HG02884 (cell line): ENCODE results near the gene MFSD2A.
"Not testable (repeated sequence)": the region's sequence is repeated elsewhere in the genome, so short reads cannot be mapped to it uniquely, and the experiment has no call there.

Experiments
- ATAC-seq: cut with Tn5 transposase; IDR thresholded peaks from one replicate; pipeline ENCODE4 v1.9.1; 2021; ENCODE audit warnings: mild to moderate bottlenecking, moderate library complexity; ENCODE audit not compliant: unreplicated experiment

The MFSD2A gene

GRCh38 chr1:39954870-39955546, at the start of gene MFSD2A:
MFSD2A (plus strand) TSS chr1:39955145; CDS start chr1:39955293, 148 bp downstream.
- ATAC-seq: peak; percentile 78

GRCh38 chr1:39905172-39905571, 49.8 kb upstream of the MFSD2A start:
- ATAC-seq: no peak

GRCh38 chr1:39907528-39908453, 47.2 kb upstream of the MFSD2A start:
- ATAC-seq: no peak

- ATAC-seq: no peak
Observed at GRCh38 chr1:39908534-39908933, 46.4 kb upstream of the MFSD2A start.

- no peak for ATAC-seq
Observed at GRCh38 chr1:39910263-39910662, 44.7 kb upstream of the MFSD2A start.

- not testable (repeated sequence) for ATAC-seq
Observed at GRCh38 chr1:39913136-39913535, 41.8 kb upstream of the MFSD2A start.

- ATAC-seq: no peak
Observed at GRCh38 chr1:39915499-39916129, 39.3 kb upstream of the MFSD2A start.

GRCh38 chr1:39917825-39918224, 37.1 kb upstream of the MFSD2A start:
- ATAC-seq: no peak

- ATAC-seq: no peak
Observed at GRCh38 chr1:39919545-39919944, 35.4 kb upstream of the MFSD2A start.

- ATAC-seq: no peak
Observed at GRCh38 chr1:39922251-39922688, 32.7 kb upstream of the MFSD2A start.

GRCh38 chr1:39925721-39926342, 29.1 kb upstream of the MFSD2A start:
- ATAC-seq: no peak

- ATAC-seq: no peak
Observed at GRCh38 chr1:39926343-39926793, 28.6 kb upstream of the MFSD2A start.

GRCh38 chr1:39926820-39927219, 28.1 kb upstream of the MFSD2A start:
- no peak for ATAC-seq

- ATAC-seq: no peak
Observed at GRCh38 chr1:39927538-39927937, 27.4 kb upstream of the MFSD2A start.

- no peak for ATAC-seq
Observed at GRCh38 chr1:39928809-39929587, 25.9 kb upstream of the MFSD2A start.

GRCh38 chr1:39933956-39934941, 20.7 kb upstream of the MFSD2A start:
- ATAC-seq: no peak

GRCh38 chr1:39936724-39937491, 18.0 kb upstream of the MFSD2A start:
- ATAC-seq: no peak

GRCh38 chr1:39938856-39939255, 16.1 kb upstream of the MFSD2A start:
- no peak for ATAC-seq
